IPS-15b (cell line): ENCODE measurements around the gene PIK3R4.
A peak's percentile ranks its signal among the peaks of the same experiment; 100 is the strongest.

Experiments used
- H3K27me3 ChIP-seq: one replicate; pipeline ENCODE4 v1.6.1; 2013; ENCODE audit warnings: low read length; ENCODE audit not compliant: control insufficient read depth, insufficient read depth
- H3K36me3 ChIP-seq: one replicate; pipeline ENCODE4 v1.6.1; 2013; ENCODE audit warnings: low read length; ENCODE audit not compliant: control insufficient read depth, insufficient read depth
- H3K4me1 ChIP-seq: one replicate; pipeline ENCODE4 v1.6.1; 2013; ENCODE audit warnings: mild to moderate bottlenecking, low read length; ENCODE audit not compliant: control insufficient read depth, insufficient read depth
- H3K4me3 ChIP-seq: one replicate; pipeline ENCODE4 v1.5.1; 2013; ENCODE audit warnings: low read depth, low read length
- H3K9ac ChIP-seq: one replicate; pipeline ENCODE4 v1.6.1; 2013; ENCODE audit warnings: low read depth, mild to moderate bottlenecking, low read length
- H3K9me3 ChIP-seq: one replicate; pipeline ENCODE4 v1.6.1; 2013; ENCODE audit warnings: mild to moderate bottlenecking, low read length; ENCODE audit not compliant: control insufficient read depth, insufficient read depth

The PIK3R4 gene

GRCh38 chr3:130746246-130747039, at the start of gene PIK3R4:
Gene PIK3R4 (minus strand): TSS chr3:130746829. CDS start chr3:130745218, 1,611 bp downstream.
- Histone ChIP-seq H3K4me3 (peak within 1 kb of the TSS; percentile 90), H3K36me3 (peaks cover 3% of the 10 kb centered on the region), H3K9ac (peak within 1 kb of the TSS; percentile 80), H3K27me3 (no peaks in the 10 kb centered on the region), H3K4me1 (peaks cover 4% of the 10 kb centered on the region), H3K9me3 (no peaks in the 10 kb centered on the region)

- Histone ChIP-seq H3K9me3 (no peaks in the 10 kb centered on the region), H3K4me1 (no peaks in the 10 kb centered on the region), H3K36me3 (no peaks in the 10 kb centered on the region), H3K27me3 (no peaks in the 10 kb centered on the region), H3K9ac (no peak overlapping the region), H3K4me3 (no peak overlapping the region)
Measured at GRCh38 chr3:130795396-130795795, 48.8 kb upstream of the PIK3R4 start.

- H3K27me3 ChIP-seq, result no peaks in the 10 kb centered on the region
- no peaks in the 10 kb centered on the region for H3K36me3 ChIP-seq
- no peaks in the 10 kb centered on the region for H3K9me3 ChIP-seq
- no peak overlapping the region for H3K9ac ChIP-seq
- H3K4me3 ChIP-seq, result no peak overlapping the region
- H3K4me1 ChIP-seq, result no peaks in the 10 kb centered on the region
Measured at GRCh38 chr3:130792246-130792645, 45.6 kb upstream of the PIK3R4 start.

GRCh38 chr3:130789782-130790322, 43.2 kb upstream of the PIK3R4 start:
- Histone ChIP-seq H3K4me3 (no peak overlapping the region), H3K27me3 (no peaks in the 10 kb centered on the region), H3K36me3 (no peaks in the 10 kb centered on the region), H3K9me3 (no peaks in the 10 kb centered on the region), H3K9ac (no peak overlapping the region), H3K4me1 (no peaks in the 10 kb centered on the region)

- no peaks in the 10 kb centered on the region for H3K9me3 ChIP-seq
- H3K36me3 ChIP-seq, result no peaks in the 10 kb centered on the region
- no peak overlapping the region for H3K4me3 ChIP-seq
- no peak overlapping the region for H3K9ac ChIP-seq
- no peaks in the 10 kb centered on the region for H3K4me1 ChIP-seq
- H3K27me3 ChIP-seq, result no peaks in the 10 kb centered on the region
Measured at GRCh38 chr3:130787422-130788068, 40.9 kb upstream of the PIK3R4 start.

- H3K9ac ChIP-seq, result no peak overlapping the region
- no peaks in the 10 kb centered on the region for H3K4me1 ChIP-seq
- H3K27me3 ChIP-seq, result no peaks in the 10 kb centered on the region
- no peak overlapping the region for H3K4me3 ChIP-seq
- H3K9me3 ChIP-seq, result no peaks in the 10 kb centered on the region
- no peaks in the 10 kb centered on the region for H3K36me3 ChIP-seq
Measured at GRCh38 chr3:130786306-130786705, 39.7 kb upstream of the PIK3R4 start.

- Histone ChIP-seq H3K27me3 (no peaks in the 10 kb centered on the region), H3K9me3 (no peaks in the 10 kb centered on the region), H3K9ac (no peak overlapping the region), H3K4me3 (no peak overlapping the region), H3K36me3 (no peaks in the 10 kb centered on the region), H3K4me1 (no peaks in the 10 kb centered on the region)
Measured at GRCh38 chr3:130783629-130784028, 37.0 kb upstream of the PIK3R4 start.

- H3K9ac ChIP-seq, result no peak overlapping the region
- H3K4me3 ChIP-seq, result no peak overlapping the region
- H3K4me1 ChIP-seq, result no peaks in the 10 kb centered on the region
- no peaks in the 10 kb centered on the region for H3K9me3 ChIP-seq
- no peaks in the 10 kb centered on the region for H3K27me3 ChIP-seq
- H3K36me3 ChIP-seq, result no peaks in the 10 kb centered on the region
Measured at GRCh38 chr3:130779486-130779885, 32.9 kb upstream of the PIK3R4 start.

GRCh38 chr3:130779031-130779430, 32.4 kb upstream of the PIK3R4 start:
- Histone ChIP-seq H3K4me1 (no peaks in the 10 kb centered on the region), H3K4me3 (no peak overlapping the region), H3K9me3 (no peaks in the 10 kb centered on the region), H3K27me3 (no peaks in the 10 kb centered on the region), H3K9ac (no peak overlapping the region), H3K36me3 (no peaks in the 10 kb centered on the region)

GRCh38 chr3:130773366-130773765, 26.7 kb upstream of the PIK3R4 start:
- no peaks in the 10 kb centered on the region for H3K4me1 ChIP-seq

GRCh38 chr3:130772129-130772528, 25.5 kb upstream of the PIK3R4 start:
- H3K4me3 ChIP-seq, result no peak overlapping the region
- no peaks in the 10 kb centered on the region for H3K36me3 ChIP-seq
- H3K4me1 ChIP-seq, result no peaks in the 10 kb centered on the region
- H3K27me3 ChIP-seq, result no peaks in the 10 kb centered on the region
- no peak overlapping the region for H3K9ac ChIP-seq
- no peaks in the 10 kb centered on the region for H3K9me3 ChIP-seq

More at GRCh38 chr3:130773366-130773765, 26.7 kb upstream of the PIK3R4 start:
- Histone ChIP-seq H3K9ac (no peak overlapping the region), H3K9me3 (no peaks in the 10 kb centered on the region), H3K36me3 (no peaks in the 10 kb centered on the region), H3K27me3 (no peaks in the 10 kb centered on the region), H3K4me3 (no peak overlapping the region)

GRCh38 chr3:130770644-130771043, 24.0 kb upstream of the PIK3R4 start:
- Histone ChIP-seq H3K9ac (no peak overlapping the region), H3K27me3 (no peaks in the 10 kb centered on the region), H3K4me3 (no peak overlapping the region), H3K4me1 (no peaks in the 10 kb centered on the region), H3K36me3 (no peaks in the 10 kb centered on the region), H3K9me3 (no peaks in the 10 kb centered on the region)
